GM12878 (cell line): Measurements from ENCODE around the gene RHOC. TPM values are rescaled to one million over a fixed set of nuclear protein-coding genes. Genes with fewer than 3 reads are reported as not detected.

ENCODE experiments used
- ATAC-seq: fragments of 200-7000 bp; cut with Tn5 transposase; 3 replicates; pipeline ENCODE4 v1.9.1; 2020; ENCODE audit warnings: mild to moderate bottlenecking, moderate library complexity
- BruUV-seq: library from RNA; stranded (reverse); fragments of 400-500 nt; replicated peaks from 2 replicates; lab custom pipeline; 2021; lab: Mats Ljungman, UMichigan
- CTCF ChIA-PET: fragments of 300-600 bp; sonication (Branson Sonifier 250); formaldehyde crosslinking; extraction: SDS; loops from one replicate; lab custom pipeline; 2021; ENCODE audit warnings: inconsistent platforms; lab: Yijun Ruan, JAX
- POLR2A ChIA-PET: fragments of 350-600 bp; formaldehyde crosslinking; extraction: SDS; loops from one replicate; lab custom pipeline; 2021; ENCODE audit warnings: inconsistent platforms; lab: Charles Lee
- RAD21 ChIA-PET: fragments of 300-600 bp; sonication (Branson Sonifier 250); formaldehyde crosslinking; loops from one replicate; lab custom pipeline; 2023; ENCODE audit warnings: antibody characterized with exemption; ENCODE audit not compliant: unreplicated experiment; lab: Charles Lee
- SMC1A ChIA-PET: fragments of 300-600 bp; sonication (Branson Sonifier 250); formaldehyde crosslinking; loops from one replicate; lab custom pipeline; 2023; ENCODE audit not compliant: unreplicated experiment, uncharacterized antibody; lab: Charles Lee
- DNase-seq: peaks from one replicate; pipeline ENCODE4 v3.0.0-alpha.2; 2011; ENCODE audit warnings: low read depth, low spot score
- FAIRE-seq: peaks from 3 replicates; lab custom pipeline; 2011; peaks lifted over from hg19 to GRCh38; lab: Jason Lieb, UNC
- H2AFZ ChIP-seq: 2 replicates; pipeline ENCODE4 v1.6.0; 2011; ENCODE audit warnings: low read depth, low read length, control low read depth; ENCODE audit not compliant: control insufficient read depth
- H3K27ac ChIP-seq: 2 replicates; pipeline ENCODE4 v1.5.1; 2011; ENCODE audit warnings: control low read depth; ENCODE audit not compliant: control insufficient read depth, insufficient read depth
- H3K27me3 ChIP-seq, 2 experiments: replicated peaks in 1 of 2; 2 replicates each; pipeline versions ENCODE4 v1.6.0 to v1.6.1; 2011; ENCODE audit warnings: low read length in 1 of 2; ENCODE audit not compliant: control insufficient read depth in 2 of 2, insufficient read depth in 2 of 2
- H3K36me3 ChIP-seq, 2 experiments: 2 replicates each; pipeline ENCODE4 v1.5.1; 2011; ENCODE audit warnings: low read length in 1 of 2; ENCODE audit not compliant: control insufficient read depth in 2 of 2, insufficient read depth in 2 of 2
- H3K4me1 ChIP-seq: 2 replicates; pipeline ENCODE4 v1.6.1; 2011; ENCODE audit warnings: mild to moderate bottlenecking, low read length, moderate library complexity, mixed read lengths; ENCODE audit not compliant: control insufficient read depth, insufficient read depth
- H3K4me2 ChIP-seq: 2 replicates; pipeline ENCODE4 v1.6.0; 2011; ENCODE audit warnings: control low read depth; ENCODE audit not compliant: control insufficient read depth, insufficient read depth
- H3K4me3 ChIP-seq: fragments of 200-600 bp; sonication (generic); 2 replicates; pipeline ENCODE4 v1.5.1; 2016
- H3K79me2 ChIP-seq: 2 replicates; pipeline ENCODE4 v1.6.0; 2011; ENCODE audit warnings: low read length; ENCODE audit not compliant: control insufficient read depth, insufficient read depth
- H3K9ac ChIP-seq: 2 replicates; pipeline ENCODE4 v1.8.0; 2011; ENCODE audit warnings: low read length, control low read depth, mixed read lengths; ENCODE audit not compliant: control insufficient read depth, insufficient read depth
- H3K9me3 ChIP-seq: replicated peaks from 3 replicates; pipeline ENCODE4 v1.5.1; 2011; ENCODE audit warnings: mild to moderate bottlenecking, low read length; ENCODE audit not compliant: control insufficient read depth, insufficient read depth
- H4K20me1 ChIP-seq: 2 replicates; pipeline ENCODE4 v1.6.0; 2011; ENCODE audit not compliant: control insufficient read depth, insufficient read depth
- BMI1 ChIP-seq: fragments of 450-650 bp; IDR thresholded peaks from 2 replicates; pipeline ENCODE4 v1.6.1; 2016; ENCODE audit warnings: mild to moderate bottlenecking, moderate library complexity, borderline replicate concordance
- CBFB ChIP-seq: IDR thresholded peaks from 2 replicates; pipeline ENCODE4 v1.6.1; 2016; ENCODE audit warnings: antibody characterized with exemption, low read depth
- FOXK2 ChIP-seq: fragments of 450-650 bp; IDR thresholded peaks from 2 replicates; pipeline ENCODE4 v1.6.1; 2017; ENCODE audit warnings: mild to moderate bottlenecking, moderate library complexity
- LARP7 ChIP-seq: fragments of 450-650 bp; IDR thresholded peaks from 2 replicates; pipeline ENCODE4 v1.6.1; 2017; ENCODE audit warnings: mild to moderate bottlenecking
- SUZ12 ChIP-seq: fragments of 200-600 bp; sonication (generic); IDR thresholded peaks from one replicate; pipeline ENCODE4 v1.6.1; 2018; ENCODE audit warnings: antibody characterized with exemption, mild to moderate bottlenecking; ENCODE audit not compliant: unreplicated experiment
- USF2 ChIP-seq: IDR thresholded peaks from 2 replicates; pipeline ENCODE4 v1.6.1; 2011; ENCODE audit warnings: low read depth, low read length, improper control_type of control experiment, borderline replicate concordance
- ZNF207 ChIP-seq: fragments of 450-650 bp; IDR thresholded peaks from 2 replicates; pipeline ENCODE4 v1.6.1; 2014; ENCODE audit warnings: antibody characterized with exemption, mild to moderate bottlenecking, borderline replicate concordance
- ZNF384 ChIP-seq: IDR thresholded peaks from 2 replicates; pipeline ENCODE4 v1.6.1; 2012; ENCODE audit warnings: low read depth, mild to moderate bottlenecking, low read length, improper control_type of control experiment, borderline replicate concordance
- ZNF622 ChIP-seq: fragments of 450-650 bp; IDR thresholded peaks from 2 replicates; pipeline ENCODE4 v1.6.1; 2017; ENCODE audit warnings: mild to moderate bottlenecking, inconsistent platforms
- WGBS: methylation state at CpG from one replicate; pipeline ENCODE4 v1.1.6; 2016; ENCODE audit warnings: low lambda C conversion rate; ENCODE audit not compliant: insufficient replicate concordance, insufficient coverage; ENCODE audit errors: missing lambda C conversion rate; 5-methylcytosine and 5-hydroxymethylcytosine counted together
- in situ Hi-C: fragments of 300-500 bp; cut with MboI; formaldehyde crosslinking; loops from 9 replicates; pipeline ENCODE4 v1.14.3; 2018; ENCODE audit warnings: mixed read lengths
- intact Hi-C: fragments of 100-400 bp; cut with micrococcal nuclease; formaldehyde crosslinking; loops from one replicate; pipeline ENCODE4 v1.14.2; 2022; ENCODE audit not compliant: unreplicated experiment
- polyA plus RNA-seq, 11 experiments: library from polyadenylated mRNA; depleted of rRNA in 4 of 11; unstranded in 6 of 11; stranded (reverse) in 5 of 11; fragments of >200 nt; fragmentation: Nextera tagmentation in 4 of 11; fragmentation: Illumina TruSeq in 1 of 11; extraction: Ambion mirVana in 4 of 11; extraction: Trizol in 1 of 11; gene quantifications; 1 replicate in 1 of 11; 2 replicates in 10 of 11; pipeline versions ENCODE4 v1.2.1 to v1.2.3, GENCODE V29; 2011 to 2016; ENCODE audit warnings: inconsistent platforms in 2 of 11, missing spikeins in 2 of 11, low read depth in 1 of 11
- total RNA-seq, 4 experiments: library from RNA; depleted of rRNA in 3 of 4; stranded (reverse); fragments of >200 nt in 3 of 4; fragmentation: Illumina TruSeq in 1 of 4; extraction: Trizol in 1 of 4; gene quantifications; 2 replicates each; pipeline versions ENCODE4 v1.2.1 to v1.2.3, GENCODE V29; 2013 to 2021
- TF ChIP-seq, protein P1 (sequence below), 3 experiments: IDR thresholded peaks in 2 of 3; conservative IDR thresholded peaks in 1 of 3; 2 replicates each; pipeline ENCODE4 v1.5.1; 2011; ENCODE audit warnings: low read depth in 3 of 3, low read length in 3 of 3, mild to moderate bottlenecking in 3 of 3, control low read depth in 2 of 3, moderate library complexity in 2 of 3, inconsistent platforms in 1 of 3, mixed read lengths in 1 of 3; ENCODE audit not compliant: control insufficient read depth in 2 of 3, insufficient read depth in 1 of 3; ENCODE audit errors: extremely low read depth in 1 of 3
- TF ChIP-seq, protein P2 (sequence below): fragments of 450-650 bp; IDR thresholded peaks from 2 replicates; pipeline ENCODE4 v1.6.1; 2016; ENCODE audit warnings: mild to moderate bottlenecking

The RHOC gene
- total and polyA plus RNA-seq, 10 of the 15 experiments (the other 5 are each of a cell fraction or from before 2014, with no cell fraction given): 20.6 to 371 (median 158) TPM

DNA sequence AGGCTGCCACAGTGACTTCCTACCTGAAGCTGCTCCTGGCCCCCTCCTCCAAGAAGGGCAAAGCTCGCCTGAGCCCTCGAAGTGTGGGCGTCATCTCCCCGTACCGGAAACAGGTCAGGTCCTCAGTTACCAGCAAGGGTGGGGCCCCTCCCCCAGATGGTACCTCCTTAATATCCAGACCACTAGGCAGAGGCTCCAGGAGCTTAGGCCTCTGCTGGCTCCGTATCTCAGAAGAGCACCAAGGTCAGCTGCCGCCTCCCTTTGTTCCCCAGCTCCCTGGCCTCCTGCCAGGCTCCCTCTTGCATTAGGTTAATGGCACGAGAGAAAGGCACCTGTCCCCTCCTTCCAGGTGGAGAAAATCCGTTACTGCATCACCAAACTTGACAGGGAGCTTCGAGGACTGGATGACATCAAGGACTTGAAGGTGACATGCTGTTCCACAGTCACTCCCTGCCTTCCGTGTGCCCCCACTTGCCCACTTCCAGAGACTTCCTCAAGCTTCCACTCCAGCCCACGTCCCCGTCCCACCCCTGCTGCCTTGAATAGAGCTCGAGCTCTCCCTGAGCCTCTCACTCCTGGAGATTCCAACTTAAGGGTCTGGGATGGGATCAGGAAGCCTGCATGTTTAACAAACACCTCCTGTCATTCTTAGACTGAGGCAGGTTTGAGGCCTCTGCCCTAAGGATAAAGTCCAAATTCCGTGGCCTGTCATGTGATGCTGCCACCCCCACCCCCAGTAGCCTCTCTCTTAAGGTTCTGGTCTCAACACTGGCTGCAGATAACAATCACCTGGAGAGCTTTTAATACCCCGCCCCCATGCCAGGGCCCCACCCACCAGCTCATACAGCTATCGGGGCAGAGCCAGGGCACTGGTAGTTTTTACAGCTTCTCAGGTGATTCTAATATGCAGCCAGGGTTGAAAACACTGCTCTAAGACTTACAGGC lies 8.3 kb downstream of the RHOC start (continued):
- TF ChIP-seq, protein P1, sequence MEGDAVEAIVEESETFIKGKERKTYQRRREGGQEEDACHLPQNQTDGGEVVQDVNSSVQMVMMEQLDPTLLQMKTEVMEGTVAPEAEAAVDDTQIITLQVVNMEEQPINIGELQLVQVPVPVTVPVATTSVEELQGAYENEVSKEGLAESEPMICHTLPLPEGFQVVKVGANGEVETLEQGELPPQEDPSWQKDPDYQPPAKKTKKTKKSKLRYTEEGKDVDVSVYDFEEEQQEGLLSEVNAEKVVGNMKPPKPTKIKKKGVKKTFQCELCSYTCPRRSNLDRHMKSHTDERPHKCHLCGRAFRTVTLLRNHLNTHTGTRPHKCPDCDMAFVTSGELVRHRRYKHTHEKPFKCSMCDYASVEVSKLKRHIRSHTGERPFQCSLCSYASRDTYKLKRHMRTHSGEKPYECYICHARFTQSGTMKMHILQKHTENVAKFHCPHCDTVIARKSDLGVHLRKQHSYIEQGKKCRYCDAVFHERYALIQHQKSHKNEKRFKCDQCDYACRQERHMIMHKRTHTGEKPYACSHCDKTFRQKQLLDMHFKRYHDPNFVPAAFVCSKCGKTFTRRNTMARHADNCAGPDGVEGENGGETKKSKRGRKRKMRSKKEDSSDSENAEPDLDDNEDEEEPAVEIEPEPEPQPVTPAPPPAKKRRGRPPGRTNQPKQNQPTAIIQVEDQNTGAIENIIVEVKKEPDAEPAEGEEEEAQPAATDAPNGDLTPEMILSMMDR (IDR thresholded peaks at IDR 0.05 in 2 of 3, conservative IDR thresholded peaks at IDR 0.05 in 1 of 3; ENCODE audit: control insufficient read depth in 2 of 3, extremely low read depth in 1 of 3, insufficient read depth in 1 of 3, low read depth in 3 of 3, low read length in 3 of 3): no peak
- TF ChIP-seq USF2 (no peak), CBFB (no peak), ZNF384 (no peak)
- TF ChIP-seq, all 136 proteins: peak for 0

- POLR2A ChIA-PET: no interaction called here
- H3K4me2 ChIP-seq: no peak overlapping the region
- H3K27me3 ChIP-seq: no peaks in the 10 kb centered on the region
- no peak overlapping the region for H3K4me3 ChIP-seq
- SMC1A ChIA-PET: interaction anchor here (0.8 to 2.7 kb wide), 2 partner anchors 11 to 23 kb away, joined by 4 to 8 read pairs; partner anchors contain the start of gene MOV10
- 82% methylated on average over 9 of the region's 9 CpGs for WGBS
- no peak for TF ChIP-seq LARP7
- no peak for TF ChIP-seq CBFB
- no peak for TF ChIP-seq BMI1
- no peak for TF ChIP-seq FOXK2
- TF ChIP-seq ZNF622: no peak
- no peak for TF ChIP-seq SUZ12
- TF ChIP-seq ZNF207: no peak
- TF ChIP-seq, protein P2, sequence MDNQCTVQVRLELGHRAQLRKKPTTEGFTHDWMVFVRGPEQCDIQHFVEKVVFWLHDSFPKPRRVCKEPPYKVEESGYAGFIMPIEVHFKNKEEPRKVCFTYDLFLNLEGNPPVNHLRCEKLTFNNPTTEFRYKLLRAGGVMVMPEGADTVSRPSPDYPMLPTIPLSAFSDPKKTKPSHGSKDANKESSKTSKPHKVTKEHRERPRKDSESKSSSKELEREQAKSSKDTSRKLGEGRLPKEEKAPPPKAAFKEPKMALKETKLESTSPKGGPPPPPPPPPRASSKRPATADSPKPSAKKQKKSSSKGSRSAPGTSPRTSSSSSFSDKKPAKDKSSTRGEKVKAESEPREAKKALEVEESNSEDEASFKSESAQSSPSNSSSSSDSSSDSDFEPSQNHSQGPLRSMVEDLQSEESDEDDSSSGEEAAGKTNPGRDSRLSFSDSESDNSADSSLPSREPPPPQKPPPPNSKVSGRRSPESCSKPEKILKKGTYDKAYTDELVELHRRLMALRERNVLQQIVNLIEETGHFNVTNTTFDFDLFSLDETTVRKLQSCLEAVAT: no peak
- DNase-seq (no peak), FAIRE-seq (no peak), ATAC-seq (no peak)
- in situ Hi-C loops: no loop called here
- no peak overlapping the region for H3K9ac ChIP-seq
- RAD21 ChIA-PET: no interaction called here
- CTCF ChIA-PET: interaction anchor here (1.0 to 3.0 kb wide), 2 partner anchors 24 to 61 kb away, joined by 3 to 9 read pairs; partner anchors contain the start of gene MOV10
- H4K20me1 ChIP-seq: no peaks in the 10 kb centered on the region
- H3K4me1 ChIP-seq: peaks cover 21% of the 10 kb centered on the region
- H3K27ac ChIP-seq: no peak overlapping the region
- H3K9me3 ChIP-seq: no peaks in the 10 kb centered on the region
- intact Hi-C loops: no loop called here
- no peak overlapping the region for H2AFZ ChIP-seq
- no peaks in the 10 kb centered on the region for H3K79me2 ChIP-seq
- no TSS peak for BruUV-seq
- peaks cover under 1 to 23% of the 10 kb centered on the region in 2 experiments; a peak in 3 of 4 replicates for H3K36me3 ChIP-seq
Measured at GRCh38 chr1:112697781-112698201, 9.1 kb downstream of the RHOC start.
